ENCODE results near the gene SMIM13.

The SMIM13 gene

GRCh38 chr6:11133281-11133680 is 39.6 kb downstream of the SMIM13 start:
- H3K4me3 ChIP-seq (ENCODE audit: low read depth, low read length), result no peak overlapping the region
- TF ChIP-seq CTCF (IDR thresholded peaks at IDR 0.05; ENCODE audit: borderline replicate concordance, insufficient read depth, low read depth, low read length), result no peak

DNA sequence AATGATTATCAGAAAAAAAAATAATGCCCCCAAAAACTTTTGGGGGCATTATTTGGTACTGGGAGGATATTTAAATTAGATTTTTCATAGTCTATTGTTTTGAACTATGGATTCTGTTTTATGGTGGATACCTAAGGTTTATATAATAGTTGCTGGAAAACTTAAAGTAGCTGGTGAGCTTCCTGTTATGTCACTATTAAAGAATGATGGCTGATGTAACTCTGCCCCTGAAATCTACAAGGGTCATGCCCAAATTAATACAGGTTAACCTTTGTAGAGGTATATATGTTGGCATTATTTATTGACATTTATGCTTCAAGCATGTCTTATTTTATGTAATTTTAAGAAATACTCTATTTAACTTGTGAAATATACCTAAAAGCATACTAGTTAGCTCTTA is 43.2 kb downstream of the SMIM13 start:
- H3K4me3 ChIP-seq (ENCODE audit: low read depth, low read length), result no peak overlapping the region
- TF ChIP-seq CTCF (IDR thresholded peaks at IDR 0.05; ENCODE audit: borderline replicate concordance, insufficient read depth, low read depth, low read length), result no peak

DNA sequence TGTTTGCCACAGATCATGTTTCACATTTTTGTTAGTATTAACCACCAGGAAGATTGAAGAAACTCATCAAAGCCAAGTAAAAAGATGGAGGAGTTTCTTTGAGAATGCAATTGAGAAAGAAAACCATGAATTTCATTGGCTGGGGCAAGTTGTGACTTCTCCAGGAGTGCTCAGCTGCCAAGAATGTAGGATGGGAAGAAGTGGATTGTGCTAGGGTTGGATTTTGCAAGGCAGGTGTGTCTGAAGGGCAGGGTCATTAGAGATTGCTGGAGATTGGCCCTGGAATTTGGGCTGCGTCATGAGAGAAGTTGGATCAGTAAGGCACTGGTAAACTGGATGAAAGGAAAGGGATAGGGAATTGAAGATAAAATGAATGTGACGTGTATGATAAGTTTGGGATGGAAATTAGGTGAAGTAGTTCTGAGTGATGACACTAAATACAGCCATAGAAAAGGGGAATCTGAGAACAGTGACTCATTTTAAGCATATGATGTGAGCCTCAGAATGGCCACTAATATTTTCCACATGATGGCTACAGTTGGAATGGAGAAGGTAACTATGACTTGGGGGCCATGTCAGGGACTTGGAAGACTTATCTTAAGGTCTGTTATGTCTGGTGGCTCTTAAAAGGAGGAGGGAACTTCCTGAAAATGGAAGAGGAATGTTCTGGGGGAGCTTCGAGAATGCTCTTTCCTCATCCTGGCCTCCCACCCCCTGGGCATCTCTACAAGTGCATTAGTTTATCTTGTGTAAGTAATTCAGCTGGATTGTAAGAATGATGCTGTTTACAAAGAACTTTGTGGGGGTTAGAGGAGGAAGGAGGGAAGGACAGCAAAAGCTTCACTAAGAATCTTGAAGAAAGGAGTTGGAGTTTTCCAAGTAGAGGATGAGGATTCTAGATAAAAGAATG is 45.7 kb downstream of the SMIM13 start:
- no peak overlapping the region for H3K4me3 ChIP-seq (ENCODE audit: low read depth, low read length)
- no peak for TF ChIP-seq CTCF (IDR thresholded peaks at IDR 0.05; ENCODE audit: borderline replicate concordance, insufficient read depth, low read depth, low read length)

GRCh38 chr6:11140056-11140455 is 46.4 kb downstream of the SMIM13 start:
- no peak overlapping the region for H3K4me3 ChIP-seq (ENCODE audit: low read depth, low read length)
- no peak for TF ChIP-seq CTCF (IDR thresholded peaks at IDR 0.05; ENCODE audit: borderline replicate concordance, insufficient read depth, low read depth, low read length)

DNA sequence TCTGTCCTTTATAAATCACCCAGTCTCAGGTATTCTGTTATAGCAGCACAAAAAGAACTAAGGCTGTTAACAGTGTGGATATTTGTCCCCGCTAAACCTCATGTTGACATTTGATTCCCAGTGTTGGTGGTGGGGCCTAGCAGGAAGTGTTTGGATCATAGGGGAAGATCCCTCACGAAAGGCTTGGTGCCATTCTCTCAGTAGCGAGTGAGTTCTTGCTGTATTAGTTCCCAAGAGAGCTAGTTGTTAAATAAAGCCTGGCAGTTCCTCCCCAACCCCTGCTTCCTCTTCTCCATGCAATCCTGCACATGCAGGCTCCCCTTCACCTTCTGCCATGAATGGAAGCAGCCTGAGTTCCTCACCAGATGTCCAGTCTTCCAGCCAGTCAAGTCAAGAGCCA is 47.7 kb downstream of the SMIM13 start:
- no peak for TF ChIP-seq CTCF (IDR thresholded peaks at IDR 0.05; ENCODE audit: borderline replicate concordance, insufficient read depth, low read depth, low read length)

DNA sequence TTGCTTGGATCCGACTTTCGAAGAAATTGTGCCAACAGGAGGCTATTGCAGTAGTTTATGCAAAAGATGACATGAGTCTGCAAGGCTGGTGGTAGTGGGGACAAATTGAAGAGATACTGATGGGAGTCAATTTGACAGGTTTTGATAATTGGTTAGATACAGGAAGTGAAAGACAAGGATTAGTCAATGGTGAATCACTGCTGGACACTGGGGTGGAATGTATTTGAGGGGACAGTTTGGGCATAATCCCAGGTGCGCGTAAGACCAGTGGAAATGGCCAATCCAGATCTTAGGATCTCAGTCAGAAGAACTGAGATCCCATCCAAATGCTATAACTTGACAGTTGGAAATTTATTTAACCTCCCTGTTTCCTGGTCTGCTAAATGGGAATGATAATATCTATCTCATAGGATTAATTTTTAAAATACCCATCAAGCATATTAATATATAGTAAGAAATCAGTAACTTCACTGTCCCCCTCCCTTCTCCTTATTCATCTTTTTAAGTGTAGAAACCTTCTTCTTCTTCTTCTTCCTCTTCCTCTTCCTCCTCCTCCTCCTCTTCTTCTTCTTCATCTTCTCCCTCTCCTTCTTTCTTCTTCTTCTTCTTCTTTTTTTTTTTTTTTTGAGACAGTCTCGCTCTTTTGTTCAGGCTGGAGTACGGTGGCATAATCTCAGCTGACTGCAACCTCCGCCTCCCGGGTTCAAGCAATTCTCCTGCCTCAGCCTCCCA is 48.8 kb downstream of the SMIM13 start:
- H3K4me3 ChIP-seq (ENCODE audit: low read depth, low read length), result no peak overlapping the region
- TF ChIP-seq CTCF (IDR thresholded peaks at IDR 0.05; ENCODE audit: borderline replicate concordance, insufficient read depth, low read depth, low read length), result no peak

More for the DNA sequence above, 47.7 kb downstream of the SMIM13 start:
- no peak overlapping the region for H3K4me3 ChIP-seq (ENCODE audit: low read depth, low read length)

Data from GM12875 (cell line).